ENCODE measurements around the gene IDE.

IDE gene

GRCh38 chr10:92567952-92568600 lies 5.8 kb downstream of the IDE start:
- no peak for DNase-seq (ENCODE audit: low read depth in 1 of 2, low spot score in 1 of 2)

GRCh38 chr10:92562424-92562823 lies 11.5 kb downstream of the IDE start:
- no peak for DNase-seq (ENCODE audit: low read depth in 1 of 2, low spot score in 1 of 2)

DNA sequence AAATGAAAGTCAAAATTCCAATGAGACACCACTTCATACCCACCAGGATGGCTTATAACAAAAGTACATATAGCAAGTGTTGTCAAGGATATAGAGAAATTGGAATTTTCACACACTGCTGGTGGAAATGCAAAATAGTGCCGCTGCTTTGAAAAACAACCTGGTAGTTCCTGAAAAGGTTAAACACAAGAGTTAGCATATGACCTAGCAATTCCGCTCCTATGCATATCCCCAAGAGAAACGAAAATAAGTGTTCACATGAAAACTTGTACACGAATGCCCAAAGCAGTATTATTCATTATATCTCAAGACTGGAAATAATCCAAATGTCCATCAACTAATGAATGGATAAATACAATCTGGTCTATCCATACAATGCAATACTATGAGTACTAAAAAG lies 14.8 kb downstream of the IDE start:
- DNase-seq (ENCODE audit: low read depth in 1 of 2, low spot score in 1 of 2): no peak

- no peak for DNase-seq (ENCODE audit: low read depth in 1 of 2, low spot score in 1 of 2)
Measured at GRCh38 chr10:92553959-92554358, 19.9 kb downstream of the IDE start.

- no peak for DNase-seq (ENCODE audit: low read depth in 1 of 2, low spot score in 1 of 2)
Measured at GRCh38 chr10:92552310-92552709, 21.6 kb downstream of the IDE start.

DNA sequence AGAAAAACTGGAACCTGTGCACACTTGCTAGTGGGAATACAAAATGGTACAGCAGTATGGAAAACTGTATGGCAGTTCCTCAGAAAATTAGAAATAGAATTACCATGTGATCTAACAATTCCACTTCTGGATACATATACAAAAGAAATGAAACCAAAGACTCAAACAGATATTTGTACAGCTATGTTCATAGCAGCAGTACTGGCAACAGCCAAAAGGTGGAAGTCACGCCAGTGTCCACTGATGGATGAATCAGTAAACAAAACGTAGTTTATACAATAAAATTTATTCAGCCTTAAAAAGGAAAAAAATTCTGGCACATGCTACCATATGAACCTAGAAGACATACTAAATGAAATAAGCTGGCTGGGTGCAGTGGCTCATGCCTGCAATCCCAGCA lies 23.0 kb downstream of the IDE start:
- no peak for DNase-seq (ENCODE audit: low read depth in 1 of 2, low spot score in 1 of 2)

DNA sequence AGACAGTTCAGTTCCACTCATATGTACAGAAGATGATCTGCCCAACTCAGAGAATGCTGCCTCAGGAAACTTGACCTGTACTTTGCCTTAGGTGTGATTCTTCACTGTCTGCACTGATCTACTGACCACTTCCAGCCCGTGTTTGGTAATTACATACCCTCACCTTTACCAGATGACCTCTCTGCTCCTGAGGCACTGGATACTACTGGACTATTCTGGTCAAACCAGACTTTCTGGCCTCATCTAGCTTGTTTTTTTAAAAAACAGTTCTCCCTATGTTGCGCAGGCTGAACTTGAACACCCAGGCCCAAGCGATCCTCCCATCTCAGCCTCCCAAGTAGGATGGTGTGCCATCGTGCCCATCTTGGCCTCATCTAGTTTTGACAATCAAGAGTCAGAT lies 26.2 kb downstream of the IDE start:
- DNase-seq (ENCODE audit: low read depth in 1 of 2, low spot score in 1 of 2): no peak

DNA sequence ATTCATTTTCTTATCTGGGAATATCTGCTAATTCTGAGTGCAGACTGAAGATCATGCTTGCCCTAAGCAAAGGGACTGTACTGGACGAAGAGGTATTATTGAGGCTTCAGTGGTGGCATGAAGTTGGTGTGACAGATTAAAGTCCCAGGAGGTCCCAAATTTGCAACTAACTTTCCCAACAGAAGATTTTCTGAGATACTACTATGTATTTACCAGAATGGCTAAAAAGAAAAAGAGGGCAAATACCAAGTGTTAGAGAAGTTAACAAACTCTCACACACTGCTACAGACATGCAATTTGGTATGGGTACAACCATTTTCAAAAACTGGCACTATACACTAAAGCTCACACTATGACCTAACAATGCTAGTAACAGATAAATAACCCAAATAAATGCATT lies 28.3 kb downstream of the IDE start:
- DNase-seq (ENCODE audit: low read depth in 1 of 2, low spot score in 1 of 2): no peak

DNA sequence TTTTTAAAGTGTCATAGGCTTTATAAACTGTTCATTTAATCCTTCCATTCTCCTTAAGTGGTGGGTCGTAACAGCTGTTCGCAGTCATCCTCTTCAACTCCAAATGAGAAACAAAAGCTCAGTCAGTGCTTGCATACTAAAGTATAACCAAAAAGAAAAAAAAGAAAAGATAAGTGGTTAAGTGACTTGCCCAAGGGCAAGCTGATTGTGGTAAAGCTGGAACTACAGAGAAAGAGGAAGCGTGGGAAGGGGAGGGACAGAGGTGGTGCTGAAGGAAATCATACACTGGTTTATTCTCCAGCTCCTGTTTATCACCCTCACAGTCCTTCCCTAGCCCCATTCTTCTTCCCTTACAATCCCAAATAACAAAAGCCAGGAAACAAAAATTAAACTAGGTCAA lies 29.6 kb downstream of the IDE start:
- no peak for DNase-seq (ENCODE audit: low read depth in 1 of 2, low spot score in 1 of 2)

DNA sequence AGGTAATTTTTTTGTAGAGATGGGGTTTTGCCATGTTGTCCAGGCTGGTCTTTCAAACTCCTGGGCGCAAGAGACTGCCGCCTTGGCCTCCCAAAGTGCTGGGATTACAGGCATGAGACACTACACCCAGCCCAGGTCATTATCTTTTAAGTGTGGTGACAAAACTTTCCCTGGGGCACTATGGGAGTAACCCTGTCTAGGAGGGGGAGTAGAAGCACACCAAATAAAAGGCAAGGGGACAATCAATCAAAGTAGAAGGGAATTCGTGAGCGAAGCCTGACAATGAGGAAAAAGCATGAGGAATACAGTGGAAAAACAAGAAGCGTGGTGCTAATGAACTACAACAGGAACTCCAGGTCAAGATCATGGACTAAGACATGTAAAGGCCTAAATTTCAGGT lies 31.4 kb downstream of the IDE start:
- DNase-seq (ENCODE audit: low read depth in 1 of 2, low spot score in 1 of 2): no peak

GRCh38 chr10:92541583-92541982 lies 32.3 kb downstream of the IDE start:
- no peak for DNase-seq (ENCODE audit: low read depth in 1 of 2, low spot score in 1 of 2)

DNA sequence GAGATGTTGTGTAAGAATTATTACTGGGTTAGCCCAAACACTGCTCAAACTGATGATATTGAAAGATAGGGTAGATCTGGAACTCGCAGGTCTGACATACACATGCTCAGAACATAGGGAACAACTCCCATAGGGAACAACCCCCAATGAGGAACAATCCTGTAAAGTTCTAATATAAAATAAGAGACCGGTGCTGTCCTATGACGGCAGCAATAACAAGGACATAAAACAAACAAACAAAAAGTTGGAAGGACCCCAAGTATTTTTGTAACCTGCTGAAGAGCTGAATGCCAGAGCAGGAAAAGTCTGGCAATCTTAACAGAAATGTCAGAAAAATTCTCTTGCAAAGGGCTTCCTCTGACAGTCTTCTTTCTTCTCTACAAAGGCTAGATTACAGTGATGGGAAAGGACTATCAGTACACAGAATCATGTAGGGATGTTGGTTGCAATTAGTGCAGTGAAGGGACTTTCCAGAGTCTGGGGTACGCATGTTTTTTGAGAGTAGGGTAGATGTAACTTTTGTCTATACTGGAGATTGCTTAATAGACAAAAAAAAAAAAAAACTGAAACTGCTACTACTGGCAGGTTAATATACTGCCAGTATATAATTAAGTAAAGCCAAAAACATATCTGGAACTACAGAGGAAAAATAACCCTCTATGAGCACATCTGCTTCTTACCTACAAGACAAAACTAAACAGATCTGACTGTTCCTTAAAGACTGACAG lies 35.5 kb downstream of the IDE start:
- no peak for DNase-seq (ENCODE audit: low read depth in 1 of 2, low spot score in 1 of 2)

DNA sequence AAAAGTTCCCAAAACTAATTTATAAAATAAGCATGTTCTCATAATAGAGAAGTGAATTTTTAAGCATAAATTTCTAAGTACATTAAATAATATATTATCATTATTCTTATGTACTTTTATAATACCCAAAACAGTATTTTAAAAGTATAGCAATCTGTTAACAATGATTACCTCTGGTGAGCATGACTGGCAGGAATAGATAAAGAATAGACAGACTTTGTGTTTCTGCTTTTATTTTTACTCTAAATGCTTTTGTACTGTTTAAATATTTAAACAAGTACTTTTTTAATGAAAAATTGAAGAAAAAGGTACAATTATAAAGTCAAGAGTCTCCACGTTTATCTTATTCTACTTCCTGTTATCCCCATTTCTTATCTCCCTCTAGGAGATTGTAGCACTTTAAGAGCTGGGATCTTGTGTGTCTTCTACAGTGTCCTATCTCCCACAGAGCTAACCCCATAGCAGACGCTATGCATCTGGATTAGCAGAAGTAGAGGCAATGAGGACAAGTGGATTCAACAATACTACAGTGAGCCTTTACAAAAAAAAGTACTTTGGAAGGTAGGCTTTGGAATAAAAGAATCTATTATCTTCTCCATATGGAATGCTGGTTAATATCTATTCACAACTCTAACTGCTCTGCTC lies 42.9 kb downstream of the IDE start:
- no peak for DNase-seq (ENCODE audit: low read depth in 1 of 2, low spot score in 1 of 2)

DNA sequence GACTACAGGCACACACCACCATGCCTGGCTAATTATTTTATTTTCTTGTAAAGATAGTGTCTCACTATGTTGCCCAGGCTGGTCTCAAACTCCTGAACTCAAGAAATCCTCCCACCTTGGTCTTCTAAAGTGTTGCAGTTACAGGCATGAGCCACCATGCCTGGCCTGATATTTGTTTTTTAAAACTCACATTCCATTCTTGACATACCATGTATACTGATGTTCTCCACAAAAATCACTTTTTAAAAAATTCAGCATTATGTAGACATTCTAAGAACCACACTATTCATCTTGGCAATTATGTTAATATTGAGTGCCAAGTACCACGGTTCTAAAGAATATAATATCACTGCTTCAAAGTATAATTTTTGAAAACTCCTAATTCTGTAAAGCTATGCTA lies 43.5 kb downstream of the IDE start:
- DNase-seq (ENCODE audit: low read depth in 1 of 2, low spot score in 1 of 2): no peak

- no peak for DNase-seq (ENCODE audit: low read depth in 1 of 2, low spot score in 1 of 2)
Measured at GRCh38 chr10:92527716-92528115, 46.2 kb downstream of the IDE start.

- no peak for DNase-seq (ENCODE audit: low read depth in 1 of 2, low spot score in 1 of 2)
Measured at GRCh38 chr10:92523639-92524038, 50.3 kb downstream of the IDE start.

- peak; percentile 15 to 37 for DNase-seq (ENCODE audit: low read depth in 1 of 2, low spot score in 1 of 2)
Measured at GRCh38 chr10:92517034-92517655, 56.7 kb downstream of the IDE start.

- no peak for DNase-seq (ENCODE audit: low read depth in 1 of 2, low spot score in 1 of 2)
Measured at GRCh38 chr10:92508866-92509265, 65.0 kb downstream of the IDE start.

GRCh38 chr10:92506336-92506735 lies 67.6 kb downstream of the IDE start:
- no peak for DNase-seq (ENCODE audit: low read depth in 1 of 2, low spot score in 1 of 2)

GRCh38 chr10:92505044-92505443 lies 68.8 kb downstream of the IDE start:
- DNase-seq (ENCODE audit: low read depth in 1 of 2, low spot score in 1 of 2): no peak

- DNase-seq (ENCODE audit: low read depth in 1 of 2, low spot score in 1 of 2): no peak
Measured at GRCh38 chr10:92502296-92502808, 71.5 kb downstream of the IDE start.

DNA sequence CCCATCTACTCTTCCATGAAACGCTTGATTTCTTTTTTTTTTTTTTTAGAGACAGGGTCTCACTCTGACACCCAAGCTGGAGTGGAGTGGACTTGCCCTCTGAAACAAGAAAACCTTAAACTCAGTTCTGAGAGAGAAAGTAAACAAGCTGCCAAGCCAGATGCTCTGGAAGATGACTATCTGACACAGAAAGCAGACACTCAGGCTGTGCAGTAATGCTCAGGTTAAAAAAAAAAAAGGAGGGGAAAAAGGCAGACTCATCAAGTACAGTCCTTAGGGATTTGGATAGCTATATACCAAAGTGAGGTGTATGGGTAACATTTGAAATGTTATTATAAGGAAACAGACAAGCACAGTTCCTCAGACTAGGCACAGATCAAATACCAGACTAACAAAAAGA lies 80.5 kb downstream of the IDE start:
- no peak for DNase-seq (ENCODE audit: low read depth in 1 of 2, low spot score in 1 of 2)

Data from activated T-helper 1 cell treated with anti-CD3 and anti-CD28 coated beads, Interleukin-2, amount 50 U/mL, for 16 hours (primary cell).